SHP77 (cell line): ENCODE data around the gene PRSS57.
"Not testable (repeated sequence)": the region's sequence is repeated elsewhere in the genome, so short reads cannot be mapped to it uniquely, and the experiment has no call there.

ENCODE experiments used
- DNase-seq, 2 experiments: peaks; one replicate each; lab custom pipeline; 2025; lab: John Stamatoyannopoulos, UW

The PRSS57 gene

GRCh38 chr19:723247-723646 lies 28.0 kb upstream of the PRSS57 start:
- DNase-seq, result no peak

- DNase-seq, result no peak
Measured at GRCh38 chr19:722553-723101, 27.4 kb upstream of the PRSS57 start.

GRCh38 chr19:720345-721160 lies 25.3 kb upstream of the PRSS57 start:
- DNase-seq, result no peak

GRCh38 chr19:719636-720344 lies 24.5 kb upstream of the PRSS57 start:
- DNase-seq, result no peak

- DNase-seq, result no peak
Measured at GRCh38 chr19:718991-719512, 23.8 kb upstream of the PRSS57 start.

- no peak for DNase-seq
Measured at GRCh38 chr19:718251-718951, 23.1 kb upstream of the PRSS57 start.

- DNase-seq, result no peak
Measured at GRCh38 chr19:715347-715746, 20.1 kb upstream of the PRSS57 start.

GRCh38 chr19:711254-711653 lies 16.0 kb upstream of the PRSS57 start:
- DNase-seq, result no peak

- no peak for DNase-seq
Measured at GRCh38 chr19:710767-711166, 15.5 kb upstream of the PRSS57 start.

GRCh38 chr19:709965-710571 lies 14.8 kb upstream of the PRSS57 start:
- no peak for DNase-seq

GRCh38 chr19:709196-709964 lies 14.1 kb upstream of the PRSS57 start:
- no peak for DNase-seq

- no peak for DNase-seq
Measured at GRCh38 chr19:708154-709143, 13.2 kb upstream of the PRSS57 start, which contains the start of gene PALM. PALM (plus strand) TSS chr19:708935; CDS start chr19:709147, 212 bp downstream.

- no peak for DNase-seq
Measured at GRCh38 chr19:704447-704741, 9.1 kb upstream of the PRSS57 start.

GRCh38 chr19:703651-704446 lies 8.6 kb upstream of the PRSS57 start:
- peak; percentile 31 to 54 for DNase-seq

GRCh38 chr19:703329-703650 lies 8.0 kb upstream of the PRSS57 start:
- no peak for DNase-seq

- not testable (repeated sequence) for DNase-seq
Measured at GRCh38 chr19:702847-703246, 7.6 kb upstream of the PRSS57 start.

GRCh38 chr19:699885-700284 lies 4.6 kb upstream of the PRSS57 start:
- DNase-seq, result not testable (repeated sequence)

GRCh38 chr19:698529-698928 lies 3.3 kb upstream of the PRSS57 start:
- DNase-seq, result not testable (repeated sequence)
